ENCODE measurements around the gene KPTN. TPM values are rescaled to one million over a fixed set of nuclear protein-coding genes. Genes with fewer than 3 reads are reported as not detected.

KPTN gene
- total RNA-seq, 1 experiment from 2014 or later = 23.8 TPM

DNA sequence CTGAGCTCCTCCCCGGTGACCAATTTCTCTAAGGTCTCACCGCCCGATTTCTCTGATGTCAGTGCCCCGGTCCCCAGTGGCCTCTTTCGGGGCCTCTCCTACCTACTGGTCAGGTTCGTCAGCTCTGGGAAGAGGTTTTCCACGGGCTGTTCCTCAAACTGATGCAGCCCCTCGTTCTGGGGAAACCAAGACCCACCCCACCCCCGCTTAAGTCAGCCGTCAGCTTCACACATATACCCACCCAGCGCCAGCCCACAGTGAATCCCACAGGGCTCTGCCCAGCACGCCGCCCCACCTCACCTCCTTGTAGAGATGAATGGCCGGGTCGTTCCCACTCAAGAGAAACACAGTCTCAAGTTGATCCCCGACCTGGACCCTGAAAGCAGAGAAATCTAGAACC is 3.4 kb downstream of the KPTN start (continued):
- no peak for TF ChIP-seq YY1 (IDR thresholded peaks at IDR 0.05; ENCODE audit: extremely low read depth, insufficient replicate concordance, low read depth, low read length)
- TF ChIP-seq, protein P1, sequence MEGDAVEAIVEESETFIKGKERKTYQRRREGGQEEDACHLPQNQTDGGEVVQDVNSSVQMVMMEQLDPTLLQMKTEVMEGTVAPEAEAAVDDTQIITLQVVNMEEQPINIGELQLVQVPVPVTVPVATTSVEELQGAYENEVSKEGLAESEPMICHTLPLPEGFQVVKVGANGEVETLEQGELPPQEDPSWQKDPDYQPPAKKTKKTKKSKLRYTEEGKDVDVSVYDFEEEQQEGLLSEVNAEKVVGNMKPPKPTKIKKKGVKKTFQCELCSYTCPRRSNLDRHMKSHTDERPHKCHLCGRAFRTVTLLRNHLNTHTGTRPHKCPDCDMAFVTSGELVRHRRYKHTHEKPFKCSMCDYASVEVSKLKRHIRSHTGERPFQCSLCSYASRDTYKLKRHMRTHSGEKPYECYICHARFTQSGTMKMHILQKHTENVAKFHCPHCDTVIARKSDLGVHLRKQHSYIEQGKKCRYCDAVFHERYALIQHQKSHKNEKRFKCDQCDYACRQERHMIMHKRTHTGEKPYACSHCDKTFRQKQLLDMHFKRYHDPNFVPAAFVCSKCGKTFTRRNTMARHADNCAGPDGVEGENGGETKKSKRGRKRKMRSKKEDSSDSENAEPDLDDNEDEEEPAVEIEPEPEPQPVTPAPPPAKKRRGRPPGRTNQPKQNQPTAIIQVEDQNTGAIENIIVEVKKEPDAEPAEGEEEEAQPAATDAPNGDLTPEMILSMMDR (IDR thresholded peaks at IDR 0.05 in 2 of 3, conservative IDR thresholded peaks at IDR 0.05 in 1 of 3; ENCODE audit: borderline replicate concordance in 1 of 3, insufficient read depth in 1 of 3, low read depth in 2 of 3, low read length in 2 of 3) = no peak
- TF ChIP-seq ZFX (IDR thresholded peaks at IDR 0.05) = no peak
- TF ChIP-seq CEBPB (IDR thresholded peaks at IDR 0.05; ENCODE audit: low read depth) = no peak
- no peak for TF ChIP-seq TCF7L2 (IDR thresholded peaks at IDR 0.05; ENCODE audit: borderline replicate concordance, extremely low read depth, insufficient read depth, insufficient read length)
- no peak for TF ChIP-seq SP1 (IDR thresholded peaks at IDR 0.05; ENCODE audit: low read depth)

DNA sequence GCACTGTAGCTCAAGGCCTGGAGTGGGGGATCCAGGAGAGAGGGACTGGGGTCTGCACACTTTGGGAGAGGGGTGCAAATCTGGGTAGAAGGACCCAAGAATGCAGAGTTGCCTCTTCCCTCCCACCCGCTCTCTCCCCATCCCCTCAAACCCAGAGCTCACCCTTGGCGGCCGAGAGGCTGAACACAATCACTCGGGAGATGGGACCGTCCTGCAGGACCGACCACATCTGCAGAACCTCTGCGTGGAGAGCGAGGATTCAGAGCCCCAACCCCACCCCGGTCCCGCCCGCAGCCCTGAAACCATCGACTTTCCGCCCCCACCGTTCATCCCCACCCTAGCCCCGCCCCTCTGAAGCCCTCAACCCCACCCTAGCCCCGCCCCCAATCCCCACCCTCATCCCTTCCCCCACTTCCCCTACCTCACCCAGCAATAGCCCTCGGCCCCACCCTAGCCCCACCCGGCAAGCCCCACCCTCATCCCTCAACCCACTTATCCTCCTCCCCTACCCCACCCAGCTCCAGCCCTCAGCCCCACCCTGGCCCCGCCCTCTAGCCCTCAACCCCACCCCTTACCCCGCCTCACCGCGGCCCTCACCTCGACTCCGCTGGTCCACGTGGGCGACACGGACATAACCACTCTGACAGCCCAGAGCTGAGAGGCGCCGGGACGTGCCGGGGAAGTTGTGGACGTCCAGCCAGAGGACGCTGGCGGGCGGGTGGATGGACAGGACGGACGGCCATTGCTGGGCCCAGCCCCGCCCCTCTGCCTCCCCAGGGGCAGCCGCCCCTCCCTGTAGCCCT is 4.1 kb downstream of the KPTN start:
- Histone ChIP-seq H3K9ac (ENCODE audit: low read length) (no peak overlapping the region), H3K36me3 (ENCODE audit: control insufficient read depth in 1 of 2, insufficient read depth in 2 of 2, low read length in 2 of 2) (no peaks in the 10 kb centered on the region), H3K4me2 (ENCODE audit: low read length) (no peak overlapping the region), H3K9me2 (ENCODE audit: insufficient read depth) (no peaks in the 10 kb centered on the region), H3K4me3 (replicated peaks in 1 of 2; ENCODE audit: low read depth in 1 of 2, low read length in 2 of 2) (no peak overlapping the region), H3K4me1 (ENCODE audit: control insufficient read depth in 1 of 2, insufficient read depth in 2 of 2, low read length in 2 of 2) (peaks cover 1 to 9% of the 10 kb centered on the region in 2 experiments; a peak in 2 of 4 replicates), H4K20me1 (ENCODE audit: insufficient read depth) (no peaks in the 10 kb centered on the region), H3K27me3 (ENCODE audit: insufficient read depth, low read length) (no peaks in the 10 kb centered on the region), H3K79me2 (ENCODE audit: insufficient read depth, low read length) (no peaks in the 10 kb centered on the region), H3K9me3 (ENCODE audit: control insufficient read depth in 1 of 2, insufficient read depth in 1 of 2, low read depth in 1 of 2, low read length in 2 of 2) (no peaks in the 10 kb centered on the region), H2AFZ (ENCODE audit: low read depth, low read length, poor library complexity, severe bottlenecking) (no peak overlapping the region), H3K27ac (ENCODE audit: low read depth, low read length) (no peak overlapping the region)
- POLR2A ChIA-PET = interaction anchor here (0.6 kb wide), 2 partner anchors 91 to 121 kb away, joined by 3 to 4 read pairs; no protein-coding TSS in a partner anchor
- BruUV-seq (replicated peaks) = no TSS peak
- intact Hi-C loops (cut with micrococcal nuclease) = loop anchor here (5.0 kb wide), 1 partner anchor 33 kb away; no protein-coding TSS in a partner anchor
- RAD21 ChIA-PET (ENCODE audit: low non-redundant PET in 1 of 2, low total read pairs in 2 of 2, uncharacterized antibody in 2 of 2, unreplicated experiment in 2 of 2) = no interaction called here
- ATAC-seq (no peak), DNase-seq (ENCODE audit: low read depth, low spot score) (no peak)
- CTCF ChIA-PET = no interaction called here
- TF ChIP-seq FOSL1 (IDR thresholded peaks at IDR 0.05; ENCODE audit: low read depth) (no peak), TCF7L2 (IDR thresholded peaks at IDR 0.05; ENCODE audit: borderline replicate concordance, extremely low read depth, insufficient read depth, insufficient read length) (no peak), YY1 (IDR thresholded peaks at IDR 0.05; ENCODE audit: extremely low read depth, insufficient replicate concordance, low read depth, low read length) (no peak), SP1 (IDR thresholded peaks at IDR 0.05; ENCODE audit: low read depth) (no peak), ZNF274 (IDR thresholded peaks at IDR 0.05; ENCODE audit: low read depth, low read length) (no peak), POLR2AphosphoS5 (IDR thresholded peaks at IDR 0.05; ENCODE audit: low read depth, low read length) (no peak), CEBPB (IDR thresholded peaks at IDR 0.05; ENCODE audit: low read depth) (no peak)
- TF ChIP-seq, protein P2, sequence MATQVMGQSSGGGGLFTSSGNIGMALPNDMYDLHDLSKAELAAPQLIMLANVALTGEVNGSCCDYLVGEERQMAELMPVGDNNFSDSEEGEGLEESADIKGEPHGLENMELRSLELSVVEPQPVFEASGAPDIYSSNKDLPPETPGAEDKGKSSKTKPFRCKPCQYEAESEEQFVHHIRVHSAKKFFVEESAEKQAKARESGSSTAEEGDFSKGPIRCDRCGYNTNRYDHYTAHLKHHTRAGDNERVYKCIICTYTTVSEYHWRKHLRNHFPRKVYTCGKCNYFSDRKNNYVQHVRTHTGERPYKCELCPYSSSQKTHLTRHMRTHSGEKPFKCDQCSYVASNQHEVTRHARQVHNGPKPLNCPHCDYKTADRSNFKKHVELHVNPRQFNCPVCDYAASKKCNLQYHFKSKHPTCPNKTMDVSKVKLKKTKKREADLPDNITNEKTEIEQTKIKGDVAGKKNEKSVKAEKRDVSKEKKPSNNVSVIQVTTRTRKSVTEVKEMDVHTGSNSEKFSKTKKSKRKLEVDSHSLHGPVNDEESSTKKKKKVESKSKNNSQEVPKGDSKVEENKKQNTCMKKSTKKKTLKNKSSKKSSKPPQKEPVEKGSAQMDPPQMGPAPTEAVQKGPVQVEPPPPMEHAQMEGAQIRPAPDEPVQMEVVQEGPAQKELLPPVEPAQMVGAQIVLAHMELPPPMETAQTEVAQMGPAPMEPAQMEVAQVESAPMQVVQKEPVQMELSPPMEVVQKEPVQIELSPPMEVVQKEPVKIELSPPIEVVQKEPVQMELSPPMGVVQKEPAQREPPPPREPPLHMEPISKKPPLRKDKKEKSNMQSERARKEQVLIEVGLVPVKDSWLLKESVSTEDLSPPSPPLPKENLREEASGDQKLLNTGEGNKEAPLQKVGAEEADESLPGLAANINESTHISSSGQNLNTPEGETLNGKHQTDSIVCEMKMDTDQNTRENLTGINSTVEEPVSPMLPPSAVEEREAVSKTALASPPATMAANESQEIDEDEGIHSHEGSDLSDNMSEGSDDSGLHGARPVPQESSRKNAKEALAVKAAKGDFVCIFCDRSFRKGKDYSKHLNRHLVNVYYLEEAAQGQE (IDR thresholded peaks at IDR 0.05; ENCODE audit: low read depth) = no peak

All from HCT116 (cell line).